Karpas-422 (cell line): ENCODE measurements around the gene CBX4. TPM values are rescaled to one million over a fixed set of nuclear protein-coding genes. Genes with fewer than 3 reads are reported as not detected.

ENCODE experiments used
- DNase-seq: peaks from one replicate; pipeline ENCODE4 v3.0.0-alpha.2; 2015
- H2AFZ ChIP-seq: fragments of 200-600 bp; sonication (generic); 2 replicates; pipeline ENCODE4 v1.6.1; 2014; ENCODE audit warnings: antibody characterized with exemption, low read length, mixed read lengths
- H3K27ac ChIP-seq: fragments of 200-600 bp; sonication (generic); 2 replicates; pipeline ENCODE4 v1.5.1; 2014; ENCODE audit warnings: mild to moderate bottlenecking, low read length, moderate library complexity
- H3K27me3 ChIP-seq: fragments of 200-600 bp; sonication (generic); 2 replicates; pipeline ENCODE4 v1.6.1; 2014; ENCODE audit warnings: low read length, mixed read lengths
- H3K36me3 ChIP-seq: fragments of 200-600 bp; sonication (generic); 2 replicates; pipeline ENCODE4 v1.6.1; 2014; ENCODE audit warnings: low read length, mixed read lengths; ENCODE audit not compliant: insufficient read depth
- H3K4me1 ChIP-seq: fragments of 200-600 bp; sonication (generic); 2 replicates; pipeline ENCODE4 v1.6.1; 2014; ENCODE audit warnings: mild to moderate bottlenecking, low read length, mixed read lengths
- H3K4me2 ChIP-seq: fragments of 200-600 bp; sonication (generic); 2 replicates; pipeline ENCODE4 v1.6.1; 2014; ENCODE audit warnings: low read length, low read depth, mild to moderate bottlenecking; ENCODE audit not compliant: poor library complexity, severe bottlenecking
- H3K4me3 ChIP-seq: fragments of 200-600 bp; sonication (generic); 2 replicates; pipeline ENCODE4 v1.5.1; 2014; ENCODE audit warnings: mild to moderate bottlenecking, antibody characterized with exemption, low read length, mixed read lengths
- H3K79me2 ChIP-seq: fragments of 200-600 bp; sonication (generic); 2 replicates; pipeline ENCODE4 v1.6.1; 2014; ENCODE audit warnings: mild to moderate bottlenecking, low read length, mixed read lengths
- H3K9ac ChIP-seq: fragments of 200-600 bp; sonication (generic); 2 replicates; pipeline ENCODE4 v1.6.0; 2014; ENCODE audit warnings: low read length
- H3K9me2 ChIP-seq: fragments of 200-600 bp; sonication (generic), shearing (Covaris generic); replicated peaks from 2 replicates; pipeline ENCODE4 v1.6.0; 2014; ENCODE audit warnings: mild to moderate bottlenecking, low read length, moderate library complexity; ENCODE audit not compliant: insufficient read depth
- H3K9me3 ChIP-seq: fragments of 300-700, 200-600 bp; sonication (generic); 2 replicates; pipeline ENCODE4 v1.6.1; 2014; ENCODE audit warnings: low read length, mixed read lengths
- H4K20me1 ChIP-seq: fragments of 200-600 bp; sonication (generic); 2 replicates; pipeline ENCODE4 v1.6.1; 2014; ENCODE audit warnings: mild to moderate bottlenecking, antibody characterized with exemption, low read length, low read depth; ENCODE audit not compliant: insufficient read depth
- total RNA-seq: library from RNA; depleted of rRNA; stranded (reverse); fragments of >200 nt; shearing (Covaris generic); gene quantifications from 2 replicates; pipeline ENCODE4 v1.2.3, GENCODE V29; 2014; ENCODE audit warnings: low replicate concordance

CBX4 gene
- total RNA-seq, 1 experiment from 2014 or later, result 33.3 TPM

- DNase-seq, result no peak
- Histone ChIP-seq H3K79me2 (peaks cover 19% of the 10 kb centered on the region), H3K9me3 (no peaks in the 10 kb centered on the region), H3K4me1 (peaks cover 16% of the 10 kb centered on the region), H3K9me2 (no peaks in the 10 kb centered on the region), H3K9ac (no peak overlapping the region), H3K27ac (no peak overlapping the region), H3K27me3 (no peaks in the 10 kb centered on the region), H2AFZ (no peak overlapping the region), H3K4me3 (no peak overlapping the region), H3K36me3 (no peaks in the 10 kb centered on the region), H3K4me2 (no peak overlapping the region), H4K20me1 (peaks cover 17% of the 10 kb centered on the region)
Measured at GRCh38 chr17:79841369-79842135, 2.3 kb upstream of the CBX4 start.

- no peak overlapping the region for H2AFZ ChIP-seq
Measured at GRCh38 chr17:79840989-79841286, 1.7 kb upstream of the CBX4 start.

GRCh38 chr17:79840269-79840988, 1.2 kb upstream of the CBX4 start:
- no peak overlapping the region for H2AFZ ChIP-seq
- no peaks in the 10 kb centered on the region for H3K27me3 ChIP-seq
- peaks cover 18% of the 10 kb centered on the region for H3K4me1 ChIP-seq
- H3K4me2 ChIP-seq, result peak overlapping the region; percentile 72
- no peak overlapping the region for H3K27ac ChIP-seq
- H3K79me2 ChIP-seq, result peaks cover 24% of the 10 kb centered on the region
- H3K9me2 ChIP-seq, result no peaks in the 10 kb centered on the region
- H4K20me1 ChIP-seq, result peaks cover 28% of the 10 kb centered on the region
- no peaks in the 10 kb centered on the region for H3K9me3 ChIP-seq
- DNase-seq, result no peak
- H3K9ac ChIP-seq, result peak overlapping the region; percentile 73; the same call in 1 of the 2 replicates
- H3K36me3 ChIP-seq, result no peaks in the 10 kb centered on the region; the same call in 1 of the 2 replicates
- H3K4me3 ChIP-seq, result no peak overlapping the region

More at GRCh38 chr17:79840989-79841286, 1.7 kb upstream of the CBX4 start:
- Histone ChIP-seq H3K4me3 (no peak overlapping the region), H3K4me2 (no peak overlapping the region), H4K20me1 (peaks cover 23% of the 10 kb centered on the region), H3K27me3 (no peaks in the 10 kb centered on the region), H3K27ac (no peak overlapping the region), H3K9me2 (no peaks in the 10 kb centered on the region), H3K36me3 (no peaks in the 10 kb centered on the region), H3K4me1 (peaks cover 18% of the 10 kb centered on the region), H3K9ac (no peak overlapping the region), H3K79me2 (peaks cover 24% of the 10 kb centered on the region), H3K9me3 (no peaks in the 10 kb centered on the region)
- DNase-seq, result no peak

- Histone ChIP-seq H3K79me2 (peaks cover 24% of the 10 kb centered on the region), H3K9me3 (no peaks in the 10 kb centered on the region), H3K4me3 (peak overlapping the region; percentile 85), H4K20me1 (peaks cover 36% of the 10 kb centered on the region), H3K27ac (peak overlapping the region; percentile 64), H3K4me1 (peaks cover 18% of the 10 kb centered on the region), H3K4me2 (peak overlapping the region; percentile 73), H3K27me3 (no peaks in the 10 kb centered on the region), H3K9me2 (no peaks in the 10 kb centered on the region), H3K9ac (peak overlapping the region; percentile 78), H3K36me3 (peaks cover 4% of the 10 kb centered on the region; the same call in 1 of the 2 replicates), H2AFZ (no peak overlapping the region)
- DNase-seq, result peak; percentile 80
Measured at GRCh38 chr17:79838522-79839274, 542 bp downstream of the CBX4 start.

DNA sequence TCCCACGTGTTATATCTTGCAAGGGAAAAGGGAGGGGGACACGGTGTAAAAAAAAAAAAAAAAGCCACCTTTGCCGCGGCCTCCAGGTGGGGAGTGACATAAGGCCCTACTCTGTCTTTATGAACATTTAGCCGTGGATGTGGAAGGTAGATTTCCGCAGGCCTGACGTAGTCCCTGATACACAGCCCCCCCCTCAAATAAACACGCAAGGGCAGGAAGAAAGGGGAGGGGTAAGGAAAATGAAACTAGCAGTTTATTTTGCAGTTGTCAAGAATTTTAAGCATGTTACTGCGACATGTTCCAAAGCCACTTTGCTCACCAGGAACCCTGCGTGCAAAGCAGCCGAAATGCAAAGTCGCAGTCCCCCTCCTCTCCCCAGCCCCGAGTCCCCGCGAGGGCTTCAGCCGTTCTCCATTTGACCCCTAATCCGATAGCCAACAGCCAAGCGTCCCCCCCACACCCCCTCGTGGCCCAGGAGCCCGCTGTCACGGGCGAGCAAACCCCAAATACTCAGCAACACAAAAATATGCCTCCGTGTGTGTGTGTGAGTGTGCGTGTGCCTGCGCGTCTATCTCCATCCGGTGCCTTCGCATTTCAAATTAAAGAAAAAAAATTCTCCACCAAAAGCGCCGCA, 1.2 kb downstream of the CBX4 start:
- H3K36me3 ChIP-seq, result peaks cover 4% of the 10 kb centered on the region; the same call in 1 of the 2 replicates
- no peaks in the 10 kb centered on the region for H3K9me3 ChIP-seq
- H2AFZ ChIP-seq, result no peak overlapping the region
- H3K27ac ChIP-seq, result peak overlapping the region; percentile 64
- H3K9me2 ChIP-seq, result no peaks in the 10 kb centered on the region
- DNase-seq, result no peak
- H3K27me3 ChIP-seq, result no peaks in the 10 kb centered on the region
- H3K4me2 ChIP-seq, result peak overlapping the region; percentile 73
- peaks cover 38% of the 10 kb centered on the region for H4K20me1 ChIP-seq
- H3K4me3 ChIP-seq, result peak overlapping the region; percentile 85
- H3K4me1 ChIP-seq, result peaks cover 18% of the 10 kb centered on the region
- H3K79me2 ChIP-seq, result peaks cover 24% of the 10 kb centered on the region
- peak overlapping the region; percentile 78 for H3K9ac ChIP-seq

DNA sequence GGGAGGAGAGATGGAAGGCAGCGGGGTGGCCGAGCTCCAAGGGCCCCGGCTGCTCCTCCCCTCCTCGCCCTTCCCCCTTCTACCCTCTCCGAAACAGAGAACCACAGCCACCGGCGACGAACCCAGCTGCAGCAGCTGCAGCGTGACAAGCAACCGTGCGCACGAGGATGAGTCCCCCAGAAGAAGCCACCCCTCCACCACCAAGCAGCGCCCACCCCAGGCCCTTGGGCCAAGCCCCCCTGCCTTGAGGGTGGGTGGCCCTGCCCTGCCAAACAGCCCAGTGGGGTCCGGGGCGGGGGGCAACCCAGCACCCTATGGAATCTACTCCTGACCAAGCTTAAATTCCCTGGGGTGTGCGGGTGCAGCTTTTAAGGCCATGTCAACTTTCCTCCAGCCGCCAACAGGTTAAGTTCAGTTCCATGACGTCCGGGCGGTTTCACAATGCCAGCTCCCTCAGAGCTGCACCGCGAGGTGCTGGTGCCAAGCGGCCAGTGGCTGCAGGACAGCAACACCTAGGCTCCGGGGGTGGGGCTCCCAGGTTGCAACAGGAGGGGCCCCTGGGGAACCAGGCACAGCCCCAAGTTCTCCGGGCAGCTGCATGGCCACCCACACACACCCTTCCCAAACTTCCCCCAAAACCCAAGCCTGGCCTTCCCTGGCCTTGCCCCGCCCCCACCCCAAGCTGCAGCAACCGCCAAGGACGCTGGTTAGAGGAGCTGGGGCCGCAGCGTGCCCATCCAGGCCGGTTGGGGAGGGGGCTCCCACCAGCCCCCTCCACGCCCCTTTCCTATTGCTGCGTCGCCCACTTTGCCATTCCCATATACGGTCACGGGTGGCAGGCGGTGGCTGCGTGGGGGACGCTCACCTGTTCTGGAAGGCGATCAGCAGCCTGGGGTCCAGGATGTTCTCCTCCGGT, 2.0 kb downstream of the CBX4 start:
- peak; percentile 76 for DNase-seq
- Histone ChIP-seq H3K27ac (peak overlapping the region; percentile 64; the same call in 1 of the 2 replicates), H3K4me3 (peak overlapping the region; percentile 85)

GRCh38 chr17:79836510-79836971, 2.7 kb downstream of the CBX4 start:
- peaks cover 18% of the 10 kb centered on the region for H3K4me1 ChIP-seq
- peak overlapping the region; percentile 85; the same call in 1 of the 2 replicates for H3K4me3 ChIP-seq
- H2AFZ ChIP-seq, result no peak overlapping the region
- H3K36me3 ChIP-seq, result peaks cover 4% of the 10 kb centered on the region; the same call in 1 of the 2 replicates
- DNase-seq, result no peak
- no peak overlapping the region for H3K27ac ChIP-seq
- H3K4me2 ChIP-seq, result peak overlapping the region; percentile 73
- no peaks in the 10 kb centered on the region for H3K9me3 ChIP-seq
- H3K27me3 ChIP-seq, result no peaks in the 10 kb centered on the region
- H3K9me2 ChIP-seq, result no peaks in the 10 kb centered on the region
- peak overlapping the region; percentile 78; the same call in 1 of the 2 replicates for H3K9ac ChIP-seq
- peaks cover 42% of the 10 kb centered on the region for H4K20me1 ChIP-seq
- peaks cover 24% of the 10 kb centered on the region for H3K79me2 ChIP-seq

More for the DNA sequence above, 2.0 kb downstream of the CBX4 start:
- peaks cover 40% of the 10 kb centered on the region for H4K20me1 ChIP-seq
- no peak overlapping the region for H2AFZ ChIP-seq
- peak overlapping the region; percentile 73 for H3K4me2 ChIP-seq
- peaks cover 4% of the 10 kb centered on the region; the same call in 1 of the 2 replicates for H3K36me3 ChIP-seq
- H3K9me2 ChIP-seq, result no peaks in the 10 kb centered on the region
- peaks cover 24% of the 10 kb centered on the region for H3K79me2 ChIP-seq
- H3K9ac ChIP-seq, result peak overlapping the region; percentile 78
- peaks cover 18% of the 10 kb centered on the region for H3K4me1 ChIP-seq
- no peaks in the 10 kb centered on the region for H3K27me3 ChIP-seq
- no peaks in the 10 kb centered on the region for H3K9me3 ChIP-seq
